CD4-positive, alpha-beta T cell (primary cell): ENCODE data around the gene ANKRD42. TPM values are rescaled to one million over a fixed set of nuclear protein-coding genes. Genes with fewer than 3 reads are reported as not detected.

Experiments
- ATAC-seq: fragments of 200-7000 bp; cut with Tn5 transposase; one replicate; pipeline ENCODE4 v1.10.0; 2022; ENCODE audit warnings: mild to moderate bottlenecking; ENCODE audit not compliant: poor library complexity
- CTCF ChIA-PET: fragments of 350-600 bp; sonication (Branson Sonifier 250); formaldehyde crosslinking; loops from one replicate; lab custom pipeline; 2021; ENCODE audit warnings: antibody characterized with exemption, inconsistent platforms; lab: Charles Lee
- POLR2A ChIA-PET: fragments of 350-600 bp; sonication (Branson Sonifier 250); formaldehyde crosslinking; loops from one replicate; lab custom pipeline; 2021; ENCODE audit warnings: antibody characterized with exemption, inconsistent platforms; lab: Charles Lee
- DNase-seq, 14 experiments: peaks; one replicate each; pipeline ENCODE4 v3.0.0-alpha.2; 2013 to 2020; ENCODE audit warnings: mixed read lengths in 2 of 14
- H3K27ac ChIP-seq, 2 donors: one replicate each; pipeline versions ENCODE4 v1.5.1 to v1.7.0; 2013; ENCODE audit warnings: low read length in 2 of 2, low read depth in 1 of 2, mild to moderate bottlenecking in 1 of 2
- H3K27me3 ChIP-seq, 2 experiments: 1 replicate in 1 of 2; 2 replicates in 1 of 2; pipeline versions ENCODE4 v1.6.1 to v1.7.0; 2013; ENCODE audit warnings: low read length in 2 of 2, control low read depth in 1 of 2, mild to moderate bottlenecking in 1 of 2, moderate library complexity in 1 of 2; ENCODE audit not compliant: insufficient read depth in 2 of 2, control insufficient read depth in 1 of 2
- H3K36me3 ChIP-seq: one replicate; pipeline ENCODE4 v1.6.1; 2013; ENCODE audit warnings: low read length, control low read depth; ENCODE audit not compliant: insufficient read depth
- H3K4me1 ChIP-seq: one replicate; pipeline ENCODE4 v1.6.1; 2013; ENCODE audit warnings: low read length, control low read depth; ENCODE audit not compliant: insufficient read depth
- H3K4me3 ChIP-seq: one replicate; pipeline ENCODE4 v1.5.1; 2013; ENCODE audit warnings: mild to moderate bottlenecking, low read length, moderate library complexity
- H3K9me3 ChIP-seq, 2 experiments: 1 replicate in 1 of 2; 2 replicates in 1 of 2; pipeline versions ENCODE4 v1.6.1 to v1.7.0; 2013; ENCODE audit warnings: low read length in 2 of 2, mild to moderate bottlenecking in 2 of 2, control low read depth in 1 of 2, moderate library complexity in 1 of 2; ENCODE audit not compliant: control insufficient read depth in 1 of 2, insufficient read depth in 1 of 2
- H3K27ac Mint-ChIP-seq: one replicate; pipeline ENCODE4 v1.8.0; 2020; ENCODE audit warnings: mixed read lengths
- H3K27me3 Mint-ChIP-seq: one replicate; pipeline ENCODE4 v1.8.0; 2021; ENCODE audit warnings: mixed read lengths
- H3K36me3 Mint-ChIP-seq: one replicate; pipeline ENCODE4 v1.8.0; 2021; ENCODE audit warnings: low read depth, mixed read lengths
- H3K4me1 Mint-ChIP-seq: one replicate; pipeline ENCODE4 v1.8.0; 2021; ENCODE audit warnings: low read depth, mixed read lengths
- H3K4me3 Mint-ChIP-seq: one replicate; pipeline ENCODE4 v1.8.0; 2020; ENCODE audit warnings: mild to moderate bottlenecking, mixed read lengths
- H3K9me3 Mint-ChIP-seq: one replicate; pipeline ENCODE4 v1.8.0; 2020; ENCODE audit warnings: mixed read lengths
- CTCF ChIP-seq: fragments of 200-600 bp; IDR thresholded peaks from one replicate; pipeline ENCODE4 v1.8.0; 2022; ENCODE audit warnings: antibody characterized with exemption, mild to moderate bottlenecking
- intact Hi-C, 2 experiments: fragments of 100-400 bp; cut with DNase I in 1 of 2; cut with micrococcal nuclease in 1 of 2; formaldehyde crosslinking; loops; one replicate each; pipeline versions ENCODE4 v1.15.1 to v1.9.0; 2023 to 2025; cut with DNase I, micrococcal nuclease
- total RNA-seq, 174 experiments: library from RNA in 2 of 174; stranded (reverse) in 2 of 174; gene quantifications; one replicate each; pipeline ENCODE4 v1.2.3 and lab custom pipeline; 2021 to 2026

ANKRD42 gene
- total RNA-seq, 2 experiments from 2014 or later: 8.6 to 10.0 TPM

GRCh38 chr11:83220260-83220659, 26.7 kb downstream of the ANKRD42 start:
- no peak overlapping the region for H3K4me3 ChIP-seq
- ChIA-PET POLR2A (no interaction called here), CTCF (no interaction called here)
- DNase-seq: no peak
- no peak overlapping the region for H3K27ac ChIP-seq
- no peaks in the 10 kb centered on the region for H3K4me1 ChIP-seq
- no peak overlapping the region for H3K4me3 Mint-ChIP-seq
- H3K36me3 ChIP-seq: no peaks in the 10 kb centered on the region
- ATAC-seq: no peak
- H3K9me3 Mint-ChIP-seq: no peaks in the 10 kb centered on the region
- no peaks in the 10 kb centered on the region for H3K27me3 Mint-ChIP-seq
- no peaks in the 10 kb centered on the region for H3K4me1 Mint-ChIP-seq
- H3K9me3 ChIP-seq: no peaks in the 10 kb centered on the region
- intact Hi-C loops: no loop called here
- no peak overlapping the region for H3K27ac Mint-ChIP-seq
- no peaks in the 10 kb centered on the region for H3K27me3 ChIP-seq
- no peak for TF ChIP-seq CTCF
- H3K36me3 Mint-ChIP-seq: no peaks in the 10 kb centered on the region

GRCh38 chr11:83221694-83222093, 28.2 kb downstream of the ANKRD42 start:
- CTCF ChIA-PET: no interaction called here
- Mint-ChIP-seq H3K9me3 (no peaks in the 10 kb centered on the region), H3K36me3 (no peaks in the 10 kb centered on the region), H3K4me1 (no peaks in the 10 kb centered on the region), H3K4me3 (no peak overlapping the region), H3K27ac (no peak overlapping the region), H3K27me3 (no peaks in the 10 kb centered on the region)
- DNase-seq: no peak
- intact Hi-C loops: no loop called here
- H3K4me1 ChIP-seq: no peaks in the 10 kb centered on the region
- H3K4me3 ChIP-seq: no peak overlapping the region
- no peak for ATAC-seq
- no peaks in the 10 kb centered on the region for H3K36me3 ChIP-seq
- no peak for TF ChIP-seq CTCF
- H3K9me3 ChIP-seq: no peaks in the 10 kb centered on the region
- no peak overlapping the region for H3K27ac ChIP-seq
- POLR2A ChIA-PET: no interaction called here
- H3K27me3 ChIP-seq: no peaks in the 10 kb centered on the region

- no peaks in the 10 kb centered on the region for H3K27me3 Mint-ChIP-seq
- Histone ChIP-seq H3K4me1 (no peaks in the 10 kb centered on the region), H3K9me3 (no peaks in the 10 kb centered on the region), H3K36me3 (no peaks in the 10 kb centered on the region), H3K27me3 (no peaks in the 10 kb centered on the region), H3K4me3 (no peak overlapping the region), H3K27ac (no peak overlapping the region)
- DNase-seq (no peak), ATAC-seq (no peak)
- no peak for TF ChIP-seq CTCF
- H3K36me3 Mint-ChIP-seq: no peaks in the 10 kb centered on the region
- CTCF ChIA-PET: interaction anchor here (1.2 kb wide), 1 partner anchor 128 kb away, joined by 3 read pairs; no protein-coding TSS in a partner anchor
- no peaks in the 10 kb centered on the region for H3K9me3 Mint-ChIP-seq
- POLR2A ChIA-PET: no interaction called here
- H3K27ac Mint-ChIP-seq: no peak overlapping the region
- intact Hi-C loops: no loop called here
- H3K4me1 Mint-ChIP-seq: no peaks in the 10 kb centered on the region
- no peak overlapping the region for H3K4me3 Mint-ChIP-seq
Measured at GRCh38 chr11:83222499-83222898, 29.0 kb downstream of the ANKRD42 start.
